Neural cell (in vitro differentiated cells): ENCODE data around the gene ANO8. TPM values are rescaled to one million over a fixed set of nuclear protein-coding genes. Genes with fewer than 3 reads are reported as not detected.

Source experiments
- H2AFZ ChIP-seq: fragments of 200-600, 300-800 bp; sonication (generic), shearing (Covaris generic); 2 replicates; pipeline ENCODE4 v1.6.0; 2014; ENCODE audit warnings: low read depth, mild to moderate bottlenecking, antibody characterized with exemption, low read length, moderate library complexity
- H3F3A ChIP-seq: fragments of 200-600 bp; shearing (Covaris generic); 2 replicates; pipeline ENCODE4 v1.6.1; 2016; ENCODE audit warnings: mild to moderate bottlenecking, moderate library complexity, mixed read lengths, antibody characterized with exemption, low read length; ENCODE audit not compliant: insufficient read depth, poor library complexity, severe bottlenecking
- H3K27ac ChIP-seq: fragments of 200-600, 300-800 bp; sonication (generic), shearing (Covaris generic); 2 replicates; pipeline ENCODE4 v1.5.1; 2014; ENCODE audit warnings: mild to moderate bottlenecking, low read length, moderate library complexity
- H3K27me3 ChIP-seq: fragments of 300-800, 200-600 bp; sonication (generic), shearing (Covaris generic); 2 replicates; pipeline ENCODE4 v1.6.0; 2014; ENCODE audit warnings: mild to moderate bottlenecking, low read depth, low read length, moderate library complexity; ENCODE audit not compliant: insufficient read depth
- H3K36me3 ChIP-seq: fragments of 300-800, 200-600 bp; sonication (generic), shearing (Covaris generic); 2 replicates; pipeline ENCODE4 v1.5.1; 2014; ENCODE audit warnings: mild to moderate bottlenecking, antibody characterized with exemption, low read length, moderate library complexity; ENCODE audit not compliant: insufficient read depth
- H3K4me2 ChIP-seq: fragments of 300-800, 200-600 bp; sonication (generic), shearing (Covaris generic); 2 replicates; pipeline ENCODE4 v1.6.0; 2014; ENCODE audit warnings: mild to moderate bottlenecking, low read length
- H3K4me3 ChIP-seq: fragments of 300-800, 200-600 bp; sonication (generic), shearing (Covaris generic); 2 replicates; pipeline ENCODE4 v1.5.1; 2014; ENCODE audit warnings: mild to moderate bottlenecking, low read length, moderate library complexity
- H3K79me2 ChIP-seq: fragments of 200-600 bp; shearing (Covaris generic); replicated peaks from 2 replicates; pipeline ENCODE4 v1.6.0; 2014; ENCODE audit warnings: mild to moderate bottlenecking, low read length, moderate library complexity; ENCODE audit not compliant: insufficient read depth
- H3K9ac ChIP-seq: fragments of 300-800, 200-600 bp; sonication (generic), shearing (Covaris generic); 2 replicates; pipeline ENCODE4 v1.6.1; 2016; ENCODE audit warnings: mild to moderate bottlenecking, low read length, mixed read lengths
- H3K9me2 ChIP-seq: fragments of 200-600 bp; shearing (Covaris generic); 2 replicates; pipeline ENCODE4 v1.6.1; 2016; ENCODE audit warnings: mild to moderate bottlenecking, low read length, mixed read lengths; ENCODE audit not compliant: insufficient read depth
- H3K9me3 ChIP-seq: fragments of 200-600, 300-800 bp; sonication (generic), shearing (Covaris generic); 2 replicates; pipeline ENCODE4 v1.6.1; 2016; ENCODE audit warnings: mild to moderate bottlenecking, mixed run types, low read length, moderate library complexity, mixed read lengths
- H4K20me1 ChIP-seq: fragments of 200-600 bp; shearing (Covaris generic); 2 replicates; pipeline ENCODE4 v1.6.1; 2016; ENCODE audit warnings: mild to moderate bottlenecking, mixed run types; ENCODE audit not compliant: insufficient read depth
- CTCF ChIP-seq: fragments of 450-650 bp; IDR thresholded peaks from 2 replicates; pipeline ENCODE4 v1.5.1; 2014; ENCODE audit warnings: antibody characterized with exemption, mild to moderate bottlenecking, moderate library complexity; ENCODE audit not compliant: poor library complexity, severe bottlenecking
- EP300 ChIP-seq: fragments of 450-650 bp; conservative IDR thresholded peaks from 2 replicates; pipeline ENCODE4 v1.6.1; 2014; ENCODE audit warnings: antibody characterized with exemption, mild to moderate bottlenecking, moderate library complexity; ENCODE audit not compliant: poor library complexity, severe bottlenecking
- EZH2 ChIP-seq: fragments of 200-600, 300-800 bp; shearing (Covaris generic), sonication (generic); IDR thresholded peaks from 2 replicates; pipeline ENCODE4 v1.6.1; 2014; ENCODE audit warnings: antibody characterized with exemption, low read length, borderline replicate concordance, mild to moderate bottlenecking; ENCODE audit not compliant: insufficient read depth, poor library complexity, severe bottlenecking
- MXI1 ChIP-seq: fragments of 450-650 bp; conservative IDR thresholded peaks from 2 replicates; pipeline ENCODE4 v1.6.1; 2014; ENCODE audit warnings: antibody characterized with exemption, mild to moderate bottlenecking; ENCODE audit not compliant: poor library complexity, severe bottlenecking
- POLR2AphosphoS5 ChIP-seq: IDR thresholded peaks from 2 replicates; pipeline ENCODE4 v1.6.1; 2012
- RAD21 ChIP-seq: fragments of 450-650 bp; conservative IDR thresholded peaks from 2 replicates; pipeline ENCODE4 v1.6.1; 2014; ENCODE audit warnings: antibody characterized with exemption, mild to moderate bottlenecking, moderate library complexity
- REST ChIP-seq: IDR thresholded peaks from 2 replicates; pipeline ENCODE4 v1.6.1; 2012; ENCODE audit warnings: borderline replicate concordance
- SMC3 ChIP-seq: fragments of 450-650 bp; conservative IDR thresholded peaks from 2 replicates; pipeline ENCODE4 v1.6.1; 2014; ENCODE audit warnings: antibody characterized with exemption, mild to moderate bottlenecking, moderate library complexity; ENCODE audit not compliant: poor library complexity
- TAF1 ChIP-seq: IDR thresholded peaks from 2 replicates; pipeline ENCODE4 v1.6.1; 2012; ENCODE audit warnings: low read depth
- polyA plus RNA-seq: library from polyadenylated mRNA; depleted of rRNA; stranded (reverse); fragments of >200 nt; gene quantifications from 2 replicates; pipeline ENCODE4 v1.2.3, GENCODE V29; 2014

ANO8 gene
- polyA plus RNA-seq, 1 donor from 2014 or later: 51.3 TPM

GRCh38 chr19:17318966-17319365 is 15.7 kb downstream of the ANO8 start:
- no peak overlapping the region for H3K4me3 ChIP-seq
- H3K36me3 ChIP-seq: no peaks in the 10 kb centered on the region

GRCh38 chr19:17314007-17314593 is 20.6 kb downstream of the ANO8 start:
- H3K4me3 ChIP-seq: no peak overlapping the region
- no peak overlapping the region for H3K27ac ChIP-seq
- no peaks in the 10 kb centered on the region for H3K36me3 ChIP-seq
- peaks cover 18% of the 10 kb centered on the region for H3K79me2 ChIP-seq
- H3K4me2 ChIP-seq: no peak overlapping the region
- no peak overlapping the region for H3K9ac ChIP-seq
- H2AFZ ChIP-seq: no peak overlapping the region
- no peaks in the 10 kb centered on the region for H4K20me1 ChIP-seq
- H3F3A ChIP-seq: no peaks in the 10 kb centered on the region
- no peaks in the 10 kb centered on the region for H3K27me3 ChIP-seq
- no peaks in the 10 kb centered on the region for H3K9me3 ChIP-seq
- H3K9me2 ChIP-seq: no peaks in the 10 kb centered on the region
- no peak for TF ChIP-seq CTCF
- no peak for TF ChIP-seq SMC3
- TF ChIP-seq TAF1: no peak
- no peak for TF ChIP-seq POLR2AphosphoS5
- TF ChIP-seq REST: no peak
- TF ChIP-seq MXI1: no peak

More at GRCh38 chr19:17318966-17319365, 15.7 kb downstream of the ANO8 start:
- no peaks in the 10 kb centered on the region for H3K79me2 ChIP-seq
- no peak overlapping the region for H2AFZ ChIP-seq
- TF ChIP-seq SMC3: no peak
- no peak for TF ChIP-seq POLR2AphosphoS5
- no peak for TF ChIP-seq EP300
- TF ChIP-seq EZH2: no peak
- TF ChIP-seq REST: no peak
- TF ChIP-seq CTCF: no peak
- TF ChIP-seq MXI1: no peak
- TF ChIP-seq TAF1: no peak
- TF ChIP-seq RAD21: no peak
- no peaks in the 10 kb centered on the region for H3K9me3 ChIP-seq
- no peaks in the 10 kb centered on the region for H3F3A ChIP-seq
- H3K27me3 ChIP-seq: no peaks in the 10 kb centered on the region
- no peak overlapping the region for H3K9ac ChIP-seq
- H3K27ac ChIP-seq: no peak overlapping the region
- H3K4me2 ChIP-seq: no peak overlapping the region
- H4K20me1 ChIP-seq: no peaks in the 10 kb centered on the region
- H3K9me2 ChIP-seq: no peaks in the 10 kb centered on the region
